Measurements from ENCODE around the gene CCDC107. TPM values are rescaled to one million over a fixed set of nuclear protein-coding genes. Genes with fewer than 3 reads are reported as not detected.

Gene CCDC107
- total and polyA plus RNA-seq, 2 of the 13 experiments (the other 11 are each of a cell fraction or from before 2014, with no cell fraction given): 7.1 to 15.2 TPM

- TF ChIP-seq ZNF713 (CRISPR knock-in tag; IDR thresholded peaks at IDR 0.05) (no peak), ZFP90 (CRISPR knock-in tag; IDR thresholded peaks at IDR 0.05; ENCODE audit: borderline replicate concordance) (peak; percentile 97), ZNF576 (CRISPR knock-in tag; IDR thresholded peaks at IDR 0.05) (0 out of 2 replicates have a peak, but pooled peaks have one; percentile 25), MTA3 (CRISPR knock-in tag; IDR thresholded peaks at IDR 0.05) (no peak), MNT (IDR thresholded peaks at IDR 0.05) (peak; percentile 93), SAP130 (CRISPR knock-in tag; IDR thresholded peaks at IDR 0.05; ENCODE audit: low read depth) (peak; percentile 98), ASH2L (IDR thresholded peaks at IDR 0.05; ENCODE audit: insufficient read length, low read depth, low read length) (no peak), PAF1 (CRISPR knock-in tag; IDR thresholded peaks at IDR 0.05) (no peak), AGO2 (optimal IDR thresholded peaks at IDR 0.05; ENCODE audit: low read depth, low read length) (no peak), ZNF333 (CRISPR knock-in tag; IDR thresholded peaks at IDR 0.05; ENCODE audit: borderline replicate concordance) (no peak), SNRNP70 (IDR thresholded peaks at IDR 0.05; ENCODE audit: low read depth, low read length) (no peak), PAWR (CRISPR knock-in tag; IDR thresholded peaks at IDR 0.05; ENCODE audit: borderline replicate concordance) (peak; percentile 6; the same call in 1 of the 2 replicates), ZNF136 (CRISPR knock-in tag; IDR thresholded peaks at IDR 0.05; ENCODE audit: low read depth) (peak; percentile 86), RCOR2 (CRISPR knock-in tag; IDR thresholded peaks at IDR 0.05) (peak; percentile 78), HNRNPL (IDR thresholded peaks at IDR 0.05; ENCODE audit: low read depth, low read length) (0 out of 2 replicates have a peak, but pooled peaks have one; percentile 34), SRF (IDR thresholded peaks at IDR 0.05; ENCODE audit: low read depth, low read length) (no peak), PBX3 (CRISPR knock-in tag; IDR thresholded peaks at IDR 0.05; ENCODE audit: borderline replicate concordance) (peak; percentile 88), ZNF441 (CRISPR knock-in tag; IDR thresholded peaks at IDR 0.05; ENCODE audit: borderline replicate concordance) (peak; percentile 63; the same call in 1 of the 2 replicates), TFE3 (CRISPR knock-in tag; IDR thresholded peaks at IDR 0.05) (peak; percentile 97), MED1 (CRISPR knock-in tag; IDR thresholded peaks at IDR 0.05) (peak; percentile 97), RNF219 (CRISPR knock-in tag; IDR thresholded peaks at IDR 0.05) (no peak)
Observed at GRCh38 chr9:35657546-35658136, 451 bp upstream of the CCDC107 start, which contains the start of gene RMRP (continued).
